A673 (cell line): ENCODE results near the gene C8G. TPM values are rescaled to one million over a fixed set of nuclear protein-coding genes. Genes with fewer than 3 reads are reported as not detected.
A peak's percentile ranks its signal among the peaks of the same experiment; 100 is the strongest.

Experiments
- BruUV-seq: library from RNA; stranded (reverse); fragments of 400-500 nt; replicated peaks from 2 replicates; lab custom pipeline; 2021; lab: Mats Ljungman, UMichigan
- CTCF ChIA-PET: fragments of 300-600 bp; sonication (Branson Sonifier 250); formaldehyde crosslinking; loops from one replicate; lab custom pipeline; 2022; ENCODE audit warnings: antibody characterized with exemption; lab: Charles Lee
- POLR2A ChIA-PET: fragments of 300-600 bp; sonication (Branson Sonifier 250); formaldehyde crosslinking; loops from one replicate; lab custom pipeline; 2022; ENCODE audit warnings: antibody characterized with exemption; ENCODE audit not compliant: low non-redundant PET; lab: Charles Lee
- DNase-seq: peaks from one replicate; pipeline ENCODE4 v3.0.0-alpha.2; 2015; ENCODE audit warnings: low spot score
- H3K27ac ChIP-seq: fragments of 200-600 bp; sonication (generic); 2 replicates; pipeline ENCODE4 v1.5.1; 2016; ENCODE audit warnings: mixed run types, low read depth, mild to moderate bottlenecking, mixed read lengths, antibody characterized with exemption, low read length; ENCODE audit not compliant: poor library complexity, severe bottlenecking
- H3K27me3 ChIP-seq: fragments of 200-600 bp; sonication (generic); replicated peaks from 2 replicates; pipeline ENCODE4 v1.6.1; 2017; ENCODE audit warnings: mixed run types, low read depth, mild to moderate bottlenecking, mixed read lengths, antibody characterized with exemption, low read length; ENCODE audit not compliant: insufficient read depth, poor library complexity
- H3K36me3 ChIP-seq: fragments of 200-600 bp; sonication (generic); 2 replicates; pipeline ENCODE4 v1.6.1; 2016; ENCODE audit warnings: mixed run types, mild to moderate bottlenecking, mixed read lengths, antibody characterized with exemption, low read length; ENCODE audit not compliant: insufficient read depth, poor library complexity, severe bottlenecking
- H3K4me1 ChIP-seq: fragments of 200-600 bp; sonication (generic); 2 replicates; pipeline ENCODE4 v1.6.1; 2017; ENCODE audit warnings: mixed run types, mild to moderate bottlenecking, mixed read lengths, antibody characterized with exemption, low read length; ENCODE audit not compliant: insufficient read depth, poor library complexity, severe bottlenecking
- H3K4me3 ChIP-seq: fragments of 200-600 bp; sonication (generic); 2 replicates; pipeline ENCODE4 v1.5.1; 2016; ENCODE audit warnings: low read depth, mixed run types, mild to moderate bottlenecking, mixed read lengths, low read length; ENCODE audit not compliant: poor library complexity, severe bottlenecking
- H3K9me3 ChIP-seq: fragments of 200-600 bp; sonication (generic); 2 replicates; pipeline ENCODE4 v1.6.1; 2016; ENCODE audit warnings: mixed run types, low read depth, mild to moderate bottlenecking, mixed read lengths, antibody characterized with exemption, low read length; ENCODE audit not compliant: poor library complexity, severe bottlenecking
- EZH2 ChIP-seq: fragments of 200-600 bp; sonication (generic); IDR thresholded peaks from 2 replicates; pipeline ENCODE4 v1.6.1; 2017; ENCODE audit warnings: borderline replicate concordance, low read depth, mild to moderate bottlenecking, mixed read lengths, antibody characterized with exemption, low read length; ENCODE audit not compliant: poor library complexity, severe bottlenecking
- intact Hi-C: fragments of 100-400 bp; cut with micrococcal nuclease; formaldehyde crosslinking; loops from one replicate; pipeline ENCODE4 v1.10.0; 2022; ENCODE audit not compliant: unreplicated experiment
- total RNA-seq: library from RNA; stranded (reverse); gene quantifications from 2 replicates; pipeline ENCODE4 v1.2.3, GENCODE V29; 2021
- TF ChIP-seq, protein P1 (sequence below): fragments of 300-800, 200-600 bp; sonication (generic); conservative IDR thresholded peaks from 2 replicates; pipeline ENCODE4 v1.5.1; 2017; ENCODE audit warnings: low read depth, mild to moderate bottlenecking, antibody characterized with exemption, low read length, moderate library complexity, mixed read lengths

C8G gene
- total RNA-seq, 1 experiment from 2014 or later = 0.75 TPM

DNA sequence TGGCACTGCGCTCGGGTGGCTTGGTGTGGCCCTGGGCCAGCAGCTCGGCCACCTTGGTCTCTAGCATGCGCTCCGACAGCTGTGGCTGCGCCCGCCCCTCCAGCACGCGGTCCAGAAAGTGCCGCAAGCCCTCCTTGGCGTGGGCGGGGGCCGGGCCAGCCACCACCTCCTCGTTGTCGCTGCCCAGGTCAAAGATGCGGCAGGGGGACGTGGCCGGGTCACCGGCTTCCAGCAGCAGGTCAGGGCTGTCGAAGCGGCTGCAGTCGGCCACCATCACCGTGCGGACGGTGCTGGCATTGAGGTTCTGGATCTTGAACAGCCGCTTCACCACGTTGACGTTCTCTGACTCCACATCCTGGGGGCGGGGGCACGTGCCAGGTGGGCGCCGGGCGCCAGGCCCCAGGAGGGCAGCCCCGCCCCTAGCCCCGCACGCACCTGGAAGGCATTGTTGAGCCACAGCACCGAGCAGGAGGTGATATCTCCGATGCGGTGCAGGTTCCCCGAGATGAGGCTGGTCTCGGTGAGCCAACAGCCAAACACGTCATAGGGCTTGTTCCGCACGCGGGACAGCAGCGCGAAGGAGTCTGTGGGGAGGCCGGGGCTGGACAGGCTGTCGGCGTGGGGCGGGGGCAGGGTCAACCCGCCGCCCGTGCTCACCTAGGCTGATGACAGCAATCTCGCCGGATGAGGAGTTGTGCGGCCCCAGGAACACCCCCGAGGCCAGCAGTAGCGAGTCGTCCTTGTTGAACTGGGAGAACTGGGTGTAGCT lies 2.7 kb upstream of the C8G start:
- Histone ChIP-seq H3K4me1 (no peaks in the 10 kb centered on the region), H3K27me3 (no peaks in the 10 kb centered on the region), H3K27ac (no peak overlapping the region), H3K36me3 (peaks cover 33% of the 10 kb centered on the region), H3K9me3 (no peaks in the 10 kb centered on the region), H3K4me3 (no peak overlapping the region)
- BruUV-seq = no TSS peak
- CTCF ChIA-PET = interaction anchor here (0.5 kb wide), 1 partner anchor 36 kb away, joined by 9 read pairs; no protein-coding TSS in a partner anchor
- TF ChIP-seq EZH2 = no peak
- TF ChIP-seq, protein P1, sequence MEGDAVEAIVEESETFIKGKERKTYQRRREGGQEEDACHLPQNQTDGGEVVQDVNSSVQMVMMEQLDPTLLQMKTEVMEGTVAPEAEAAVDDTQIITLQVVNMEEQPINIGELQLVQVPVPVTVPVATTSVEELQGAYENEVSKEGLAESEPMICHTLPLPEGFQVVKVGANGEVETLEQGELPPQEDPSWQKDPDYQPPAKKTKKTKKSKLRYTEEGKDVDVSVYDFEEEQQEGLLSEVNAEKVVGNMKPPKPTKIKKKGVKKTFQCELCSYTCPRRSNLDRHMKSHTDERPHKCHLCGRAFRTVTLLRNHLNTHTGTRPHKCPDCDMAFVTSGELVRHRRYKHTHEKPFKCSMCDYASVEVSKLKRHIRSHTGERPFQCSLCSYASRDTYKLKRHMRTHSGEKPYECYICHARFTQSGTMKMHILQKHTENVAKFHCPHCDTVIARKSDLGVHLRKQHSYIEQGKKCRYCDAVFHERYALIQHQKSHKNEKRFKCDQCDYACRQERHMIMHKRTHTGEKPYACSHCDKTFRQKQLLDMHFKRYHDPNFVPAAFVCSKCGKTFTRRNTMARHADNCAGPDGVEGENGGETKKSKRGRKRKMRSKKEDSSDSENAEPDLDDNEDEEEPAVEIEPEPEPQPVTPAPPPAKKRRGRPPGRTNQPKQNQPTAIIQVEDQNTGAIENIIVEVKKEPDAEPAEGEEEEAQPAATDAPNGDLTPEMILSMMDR = no peak
- POLR2A ChIA-PET = no interaction called here
- DNase-seq = no peak
- intact Hi-C loops = no loop called here

- ChIA-PET POLR2A (no interaction called here), CTCF (no interaction called here)
- Histone ChIP-seq H3K27me3 (no peaks in the 10 kb centered on the region), H3K4me1 (no peaks in the 10 kb centered on the region), H3K27ac (peak overlapping the region; percentile 37), H3K9me3 (no peaks in the 10 kb centered on the region), H3K4me3 (peak overlapping the region; percentile 92), H3K36me3 (peaks cover 33% of the 10 kb centered on the region)
- no peak for DNase-seq
- TF ChIP-seq, protein P1 = no peak
- no peak for TF ChIP-seq EZH2
- no TSS peak for BruUV-seq
- intact Hi-C loops = no loop called here
Measured at GRCh38 chr9:136942881-136943230, 2.2 kb upstream of the C8G start.

DNA sequence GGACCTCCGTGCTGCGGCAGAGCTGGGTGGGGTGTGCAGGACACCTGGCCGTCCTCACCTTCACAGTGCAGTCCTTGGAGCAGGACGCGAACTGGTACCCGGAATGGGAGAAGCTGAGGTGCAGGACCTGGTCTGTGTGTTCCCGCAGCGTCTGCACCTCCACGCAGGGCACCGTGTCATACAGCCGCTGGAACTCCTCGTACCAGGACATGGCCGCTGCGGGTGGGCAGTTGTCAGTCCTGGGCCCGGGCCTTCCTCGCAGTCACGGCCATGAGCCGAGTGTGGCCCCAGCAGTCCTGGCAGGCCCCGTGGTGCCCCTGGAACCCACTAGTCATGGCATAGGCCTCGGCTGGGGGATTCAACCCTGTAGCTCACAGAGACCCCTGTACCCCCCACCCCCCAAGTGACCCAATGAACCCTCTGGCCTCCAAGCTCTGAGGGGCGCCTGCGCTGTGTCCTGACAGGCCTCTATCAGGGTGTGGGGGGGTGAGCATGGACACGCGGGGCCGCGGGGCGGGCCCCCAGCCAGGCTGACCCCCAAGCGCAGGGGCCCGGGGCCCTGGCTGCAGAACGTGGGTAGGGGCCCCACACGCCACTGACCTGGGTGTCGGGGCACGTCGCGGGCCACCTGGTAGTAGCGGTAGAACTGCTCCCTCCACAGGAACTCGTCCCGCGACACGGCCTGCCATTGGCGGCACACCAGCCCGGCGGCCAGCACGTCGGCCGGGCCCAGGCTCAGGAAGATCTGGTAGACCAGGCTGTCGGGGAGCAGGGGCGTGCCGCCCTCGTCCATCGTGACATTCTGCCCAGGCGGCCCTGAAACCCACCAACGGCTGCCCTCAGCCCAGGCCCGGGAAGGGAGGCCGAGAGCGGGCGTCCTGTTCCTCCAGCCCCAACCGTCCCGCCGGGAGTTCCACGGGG lies 1.5 kb upstream of the C8G start:
- TF ChIP-seq, protein P1 = no peak
- no peak for TF ChIP-seq EZH2
- Histone ChIP-seq H3K27ac (peak overlapping the region; percentile 90), H3K4me1 (no peaks in the 10 kb centered on the region), H3K4me3 (peak overlapping the region; percentile 92), H3K9me3 (no peaks in the 10 kb centered on the region), H3K27me3 (no peaks in the 10 kb centered on the region), H3K36me3 (peaks cover 33% of the 10 kb centered on the region)
- intact Hi-C loops = no loop called here
- POLR2A ChIA-PET = no interaction called here
- CTCF ChIA-PET = no interaction called here
- no TSS peak for BruUV-seq
- peak; percentile 46 for DNase-seq
